K562 (cell line): ENCODE data around the gene NAV2. TPM values are rescaled to one million over a fixed set of nuclear protein-coding genes. Genes with fewer than 3 reads are reported as not detected.

Experiments
- ATAC-seq: fragments of 200-7000 bp; cut with Tn5 transposase; 3 replicates; pipeline ENCODE4 v1.9.1; 2020; ENCODE audit warnings: moderate library complexity
- BruUV-seq: library from RNA; stranded (reverse); fragments of 400-500 nt; replicated peaks from 2 replicates; lab custom pipeline; 2021; lab: Mats Ljungman, UMichigan
- CTCF ChIA-PET: fragments of 300-600 bp; formaldehyde crosslinking; extraction: SDS; loops from one replicate; lab custom pipeline; 2021; ENCODE audit warnings: low intra/inter-chr PET ratio; lab: Yijun Ruan, JAX
- POLR2A ChIA-PET: fragments of 300-600, 350-650 bp; sonication (Branson Sonifier 250); formaldehyde crosslinking; extraction: SDS; loops from one replicate; lab custom pipeline; 2021; ENCODE audit warnings: antibody characterized with exemption, inconsistent platforms; lab: Yijun Ruan, JAX
- DNase-seq, 4 experiments: peaks; one replicate each; pipeline versions ENCODE4 v3.0.0 to v3.0.0-alpha.2; 2011 to 2018; ENCODE audit warnings: low spot score in 3 of 4, mixed read lengths in 3 of 4; ENCODE audit errors: extremely low read depth in 1 of 4
- FAIRE-seq: peaks from 2 replicates; lab custom pipeline; 2011; peaks lifted over from hg19 to GRCh38; lab: Jason Lieb, UNC
- H2AFZ ChIP-seq: 2 replicates; pipeline ENCODE4 v1.6.0; 2011; ENCODE audit warnings: low read depth, low read length, control low read depth, inconsistent platforms
- H3K27ac ChIP-seq: fragments of 200-600 bp; 3 replicates; pipeline ENCODE4 v1.8.0; 2011; ENCODE audit warnings: low read depth, mild to moderate bottlenecking, control low read depth, inconsistent platforms, low read length, moderate library complexity, mixed read lengths; ENCODE audit errors: extremely low read depth
- H3K27me3 ChIP-seq, 2 experiments: fragments of 300-600 bp in 1 of 2; 2 replicates in 1 of 2; 3 replicates in 1 of 2; pipeline versions ENCODE4 v1.6.0 to v1.8.0; 2011; ENCODE audit warnings: inconsistent platforms in 2 of 2, low read length in 2 of 2, mild to moderate bottlenecking in 1 of 2, mixed read lengths in 1 of 2, moderate library complexity in 1 of 2; ENCODE audit not compliant: control insufficient read depth in 2 of 2, insufficient read depth in 2 of 2
- H3K36me3 ChIP-seq: fragments of 300-600 bp; 3 replicates; pipeline ENCODE4 v1.8.0; 2011; ENCODE audit warnings: mild to moderate bottlenecking, low read length, inconsistent platforms; ENCODE audit not compliant: control insufficient read depth, insufficient read depth
- H3K4me1 ChIP-seq, 2 experiments: fragments of 200-600 bp in 1 of 2; replicated peaks in 1 of 2; 2 replicates in 1 of 2; 3 replicates in 1 of 2; pipeline versions ENCODE4 v1.5.1 to v1.8.0; 2011; ENCODE audit warnings: inconsistent platforms in 2 of 2, low read length in 2 of 2, mild to moderate bottlenecking in 1 of 2, mixed read lengths in 1 of 2, moderate library complexity in 1 of 2; ENCODE audit not compliant: control insufficient read depth in 2 of 2, insufficient read depth in 2 of 2
- H3K4me2 ChIP-seq: 2 replicates; pipeline ENCODE4 v1.6.1; 2011; ENCODE audit warnings: low read length, control low read depth, inconsistent platforms, mixed read lengths; ENCODE audit not compliant: insufficient read depth
- H3K4me3 ChIP-seq: fragments of 200-600 bp; sonication (generic), shearing (Covaris generic); 2 replicates; pipeline ENCODE4 v1.5.1; 2016; ENCODE audit warnings: control low read depth, inconsistent platforms
- H3K79me2 ChIP-seq: fragments of 200-600 bp; 3 replicates; pipeline ENCODE4 v1.8.0; 2011; ENCODE audit warnings: low read length, inconsistent platforms; ENCODE audit not compliant: control insufficient read depth, insufficient read depth
- H3K9ac ChIP-seq, 2 experiments: 2 replicates each; pipeline versions ENCODE4 v1.6.0 to v1.6.1; 2011; ENCODE audit warnings: low read depth in 2 of 2, low read length in 2 of 2, control low read depth in 1 of 2, inconsistent platforms in 1 of 2, mild to moderate bottlenecking in 1 of 2, mixed read lengths in 1 of 2; ENCODE audit not compliant: insufficient read depth in 1 of 2
- H3K9me1 ChIP-seq: one replicate; pipeline ENCODE4 v1.6.0; 2011; ENCODE audit warnings: inconsistent platforms, mild to moderate bottlenecking, low read length, moderate library complexity; ENCODE audit not compliant: control insufficient read depth, insufficient read depth
- H3K9me3 ChIP-seq: replicated peaks from 2 replicates; pipeline ENCODE4 v1.5.1; 2011; ENCODE audit warnings: low read depth, low read length, inconsistent platforms; ENCODE audit not compliant: control insufficient read depth, insufficient read depth
- H4K20me1 ChIP-seq: replicated peaks from 2 replicates; pipeline ENCODE4 v1.6.1; 2011; ENCODE audit warnings: low read length, inconsistent platforms, mixed read lengths; ENCODE audit not compliant: control insufficient read depth, insufficient read depth
- GATAD2A ChIP-seq: fragments of 450-650 bp; IDR thresholded peaks from 2 replicates; pipeline ENCODE4 v1.6.1; 2017
- HSF4 ChIP-seq: fragments of 250-450 bp; sonication (Bioruptor Pico); IDR thresholded peaks from 2 replicates; pipeline ENCODE4 v2.1.2; 2022; ENCODE audit warnings: mild to moderate bottlenecking, moderate library complexity, borderline replicate concordance
- NFATC3 ChIP-seq: fragments of 450-650 bp; IDR thresholded peaks from 2 replicates; pipeline ENCODE4 v1.6.1; 2017; ENCODE audit warnings: mild to moderate bottlenecking
- NR1H2 ChIP-seq: sonication (generic); formaldehyde crosslinking; IDR thresholded peaks from 2 replicates; pipeline ENCODE4 v1.4.0; 2020; ENCODE audit warnings: mild to moderate bottlenecking, missing genetic modification reagents
- PCBP2 ChIP-seq: fragments of 200-400 bp; formaldehyde crosslinking; IDR thresholded peaks from 2 replicates; pipeline ENCODE4 v1.6.1; 2018; ENCODE audit warnings: low read length, low read depth, mild to moderate bottlenecking, moderate library complexity; ENCODE audit not compliant: poor library complexity, severe bottlenecking
- RBM34 ChIP-seq: fragments of 200-400 bp; formaldehyde crosslinking; IDR thresholded peaks from 2 replicates; pipeline ENCODE4 v1.6.1; 2018; ENCODE audit warnings: low read length, borderline replicate concordance; ENCODE audit not compliant: insufficient read depth
- SLC30A9 ChIP-seq: fragments of 250-450 bp; sonication (Bioruptor Pico); IDR thresholded peaks from 2 replicates; pipeline ENCODE4 v1.8.0; 2022; ENCODE audit warnings: mild to moderate bottlenecking, moderate library complexity
- ZNF197 ChIP-seq: fragments of 200-800 bp; sonication (Bioruptor generic); IDR thresholded peaks from 2 replicates; pipeline ENCODE4 v1.6.1; 2016; ENCODE audit warnings: low read depth, missing genetic modification characterization, missing compliant biosample characterization
- ZNF444 ChIP-seq: fragments of 250-450 bp; sonication (Bioruptor Pico); IDR thresholded peaks from 2 replicates; pipeline ENCODE4 v1.4.0; 2020; ENCODE audit warnings: mild to moderate bottlenecking, moderate library complexity
- ZNF586 ChIP-seq: fragments of 450-650 bp; formaldehyde crosslinking; conservative IDR thresholded peaks from 2 replicates; pipeline ENCODE4 v1.4.0; 2020; ENCODE audit warnings: mild to moderate bottlenecking, moderate library complexity
- ZNF830 ChIP-seq: fragments of 250-450 bp; sonication (Bioruptor Pico); IDR thresholded peaks from 2 replicates; pipeline ENCODE4 v1.5.0; 2021; ENCODE audit warnings: mild to moderate bottlenecking
- WGBS: fragments of 100-300 bp; shearing (Covaris generic); methylation state at CpG from one replicate; pipeline ENCODE4 v1.1.6; 2016; ENCODE audit warnings: low coverage, mixed read lengths; ENCODE audit not compliant: insufficient coverage; ENCODE audit errors: missing lambda C conversion rate; 5-methylcytosine and 5-hydroxymethylcytosine counted together
- in situ Hi-C: fragments of 300-500 bp; cut with MboI; formaldehyde crosslinking; loops from 4 replicates; pipeline ENCODE4 v1.15.0; 2018; ENCODE audit warnings: inconsistent platforms, mixed read lengths
- intact Hi-C: fragments of 100-400 bp; cut with micrococcal nuclease; formaldehyde crosslinking; loops from 2 replicates; pipeline ENCODE4 v1.14.2; 2022
- polyA plus RNA-seq, 8 experiments: library from polyadenylated mRNA; depleted of rRNA in 4 of 8; stranded (reverse) in 5 of 8; unstranded in 3 of 8; fragments of >200 nt; fragmentation: Nextera tagmentation in 2 of 8; fragmentation: Illumina TruSeq in 1 of 8; extraction: Ambion mirVana in 2 of 8; extraction: Trizol in 1 of 8; gene quantifications; 2 replicates each; pipeline versions ENCODE4 v1.2.1 to v1.2.3, GENCODE V29; 2011 to 2014; ENCODE audit warnings: inconsistent platforms in 1 of 8, missing spikeins in 1 of 8
- total RNA-seq, 7 experiments: library from RNA; depleted of rRNA in 6 of 7; stranded (reverse); fragments of >200 nt in 6 of 7; fragmentation: Illumina TruSeq in 2 of 7; extraction: Trizol in 2 of 7; gene quantifications; 2 replicates each; pipeline versions ENCODE4 v1.2.1 to v1.2.3, GENCODE V29; 2011 to 2021; ENCODE audit warnings: low replicate concordance in 1 of 7
- TF ChIP-seq, protein P1 (sequence below): fragments of 450-650 bp; formaldehyde crosslinking; IDR thresholded peaks from 2 replicates; pipeline ENCODE4 v1.4.0; 2020; ENCODE audit warnings: mild to moderate bottlenecking
- TF ChIP-seq, protein P2 (sequence below): sonication (generic); formaldehyde crosslinking; IDR thresholded peaks from 2 replicates; pipeline ENCODE4 v1.8.0; 2022; ENCODE audit warnings: mild to moderate bottlenecking, missing genetic modification reagents
- TF ChIP-seq, protein P3 (sequence below): sonication (generic); formaldehyde crosslinking; IDR thresholded peaks from 2 replicates; pipeline ENCODE4 v1.8.0; 2022; ENCODE audit warnings: mild to moderate bottlenecking, low read depth, missing genetic modification reagents

Gene NAV2
- total and polyA plus RNA-seq, 9 of the 15 experiments (the other 6 are each of a cell fraction or from before 2014, with no cell fraction given), result 0.03 to 0.35 (median 0.05) TPM

DNA sequence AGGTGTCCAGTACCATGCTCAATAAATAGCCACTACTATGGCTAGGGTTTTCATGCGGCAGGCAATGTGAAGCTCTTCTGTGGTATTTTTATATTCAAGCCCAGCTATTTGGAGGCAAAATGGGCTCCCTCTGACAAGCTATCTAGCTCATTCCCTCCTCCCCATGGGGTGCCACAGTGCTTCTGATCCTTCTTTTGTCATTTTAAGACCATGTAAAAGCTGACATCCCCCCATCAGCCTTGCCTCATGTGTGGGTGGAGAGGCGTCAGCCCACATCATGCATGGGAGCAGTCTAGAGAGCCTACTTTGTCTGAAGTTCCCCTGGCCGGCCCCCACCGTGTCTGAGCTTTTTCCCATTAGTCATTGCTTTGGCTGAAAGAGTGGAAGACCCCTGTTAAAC, 59.8 kb downstream of the NAV2 start:
- no peak for FAIRE-seq
- Histone ChIP-seq H3K9me3 (no peaks in the 10 kb centered on the region), H3K4me2 (no peak overlapping the region), H3K27ac (no peak overlapping the region), H3K27me3 (peaks cover 0 to 12% of the 10 kb centered on the region in 2 experiments; a peak in 2 of 5 replicates), H3K36me3 (no peaks in the 10 kb centered on the region), H3K4me1 (no peaks in the 10 kb centered on the region; a peak in 1 of 5 replicates), H3K9ac (no peak overlapping the region), H4K20me1 (no peaks in the 10 kb centered on the region), H2AFZ (no peak overlapping the region), H3K4me3 (no peak overlapping the region), H3K9me1 (no peaks in the 10 kb centered on the region), H3K79me2 (no peaks in the 10 kb centered on the region)
- ATAC-seq, result no peak
- ChIA-PET POLR2A (interaction anchor here (0.6 to 0.7 kb wide), 2 partner anchors 8 to 436 kb away, joined by 3 read pairs; no protein-coding TSS in a partner anchor), CTCF (no interaction called here)
- 3% methylated on average over 4 of the region's 4 CpGs for WGBS
- intact Hi-C loops (no loop called here), in situ Hi-C loops (loop anchor here (25.0 kb wide), 1 partner anchor 710 kb away; the partner anchor contains the start of gene MRGPRX2)
- TF ChIP-seq ZNF197 (CRISPR knock-in tag) (no peak), GATAD2A (no peak), NR1H2 (no peak), SLC30A9 (no peak), HSF4 (CRISPR knock-in tag) (no peak), PCBP2 (no peak), ZNF444 (CRISPR knock-in tag) (no peak), NFATC3 (no peak), RBM34 (no peak), ZNF830 (CRISPR knock-in tag) (no peak), ZNF586 (CRISPR knock-in tag) (no peak)
- TF ChIP-seq, protein P1, sequence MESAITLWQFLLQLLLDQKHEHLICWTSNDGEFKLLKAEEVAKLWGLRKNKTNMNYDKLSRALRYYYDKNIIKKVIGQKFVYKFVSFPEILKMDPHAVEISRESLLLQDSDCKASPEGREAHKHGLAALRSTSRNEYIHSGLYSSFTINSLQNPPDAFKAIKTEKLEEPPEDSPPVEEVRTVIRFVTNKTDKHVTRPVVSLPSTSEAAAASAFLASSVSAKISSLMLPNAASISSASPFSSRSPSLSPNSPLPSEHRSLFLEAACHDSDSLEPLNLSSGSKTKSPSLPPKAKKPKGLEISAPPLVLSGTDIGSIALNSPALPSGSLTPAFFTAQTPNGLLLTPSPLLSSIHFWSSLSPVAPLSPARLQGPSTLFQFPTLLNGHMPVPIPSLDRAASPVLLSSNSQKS, result no peak
- TF ChIP-seq, protein P2, sequence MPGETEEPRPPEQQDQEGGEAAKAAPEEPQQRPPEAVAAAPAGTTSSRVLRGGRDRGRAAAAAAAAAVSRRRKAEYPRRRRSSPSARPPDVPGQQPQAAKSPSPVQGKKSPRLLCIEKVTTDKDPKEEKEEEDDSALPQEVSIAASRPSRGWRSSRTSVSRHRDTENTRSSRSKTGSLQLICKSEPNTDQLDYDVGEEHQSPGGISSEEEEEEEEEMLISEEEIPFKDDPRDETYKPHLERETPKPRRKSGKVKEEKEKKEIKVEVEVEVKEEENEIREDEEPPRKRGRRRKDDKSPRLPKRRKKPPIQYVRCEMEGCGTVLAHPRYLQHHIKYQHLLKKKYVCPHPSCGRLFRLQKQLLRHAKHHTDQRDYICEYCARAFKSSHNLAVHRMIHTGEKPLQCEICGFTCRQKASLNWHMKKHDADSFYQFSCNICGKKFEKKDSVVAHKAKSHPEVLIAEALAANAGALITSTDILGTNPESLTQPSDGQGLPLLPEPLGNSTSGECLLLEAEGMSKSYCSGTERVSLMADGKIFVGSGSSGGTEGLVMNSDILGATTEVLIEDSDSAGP (CRISPR knock-in tag), result no peak
- TF ChIP-seq, protein P3, sequence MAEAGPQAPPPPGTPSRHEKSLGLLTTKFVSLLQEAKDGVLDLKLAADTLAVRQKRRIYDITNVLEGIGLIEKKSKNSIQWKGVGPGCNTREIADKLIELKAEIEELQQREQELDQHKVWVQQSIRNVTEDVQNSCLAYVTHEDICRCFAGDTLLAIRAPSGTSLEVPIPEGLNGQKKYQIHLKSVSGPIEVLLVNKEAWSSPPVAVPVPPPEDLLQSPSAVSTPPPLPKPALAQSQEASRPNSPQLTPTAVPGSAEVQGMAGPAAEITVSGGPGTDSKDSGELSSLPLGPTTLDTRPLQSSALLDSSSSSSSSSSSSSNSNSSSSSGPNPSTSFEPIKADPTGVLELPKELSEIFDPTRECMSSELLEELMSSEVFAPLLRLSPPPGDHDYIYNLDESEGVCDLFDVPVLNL (CRISPR knock-in tag), result no peak
- no TSS peak for BruUV-seq
- no peak for DNase-seq
